ENCODE results near the gene LGI4. TPM values are rescaled to one million over a fixed set of nuclear protein-coding genes. Genes with fewer than 3 reads are reported as not detected.

LGI4 gene
- total and polyA plus RNA-seq, 4 donors = 0.18 to 1.5 (median 1.1) TPM

DNA sequence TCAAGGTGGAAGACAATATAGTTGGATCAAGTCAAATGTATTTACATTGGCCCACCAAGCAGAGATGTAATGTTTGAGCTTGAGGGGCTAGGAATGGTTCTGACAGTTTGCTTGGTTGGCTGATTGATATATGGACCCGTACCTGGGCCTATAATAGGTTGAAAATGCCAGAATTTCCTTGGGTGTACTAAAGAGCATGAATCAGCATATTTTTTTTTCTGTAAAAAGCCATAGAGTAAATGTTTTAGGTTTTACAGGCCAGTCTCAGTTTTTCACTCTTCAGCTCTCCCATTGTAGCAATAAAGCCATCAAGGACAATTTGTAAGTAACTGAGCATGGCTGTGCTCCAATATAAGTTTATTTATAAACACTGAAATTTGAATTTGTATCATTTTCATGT is 46.5 kb upstream of the LGI4 start:
- 95% methylated on average over 1 of the region's 1 CpG for WGBS
- H3K27me3 ChIP-seq (ENCODE audit: control insufficient read depth in 4 of 4, insufficient read depth in 4 of 4, low read length in 3 of 4) = no peaks in the 10 kb centered on the region

DNA sequence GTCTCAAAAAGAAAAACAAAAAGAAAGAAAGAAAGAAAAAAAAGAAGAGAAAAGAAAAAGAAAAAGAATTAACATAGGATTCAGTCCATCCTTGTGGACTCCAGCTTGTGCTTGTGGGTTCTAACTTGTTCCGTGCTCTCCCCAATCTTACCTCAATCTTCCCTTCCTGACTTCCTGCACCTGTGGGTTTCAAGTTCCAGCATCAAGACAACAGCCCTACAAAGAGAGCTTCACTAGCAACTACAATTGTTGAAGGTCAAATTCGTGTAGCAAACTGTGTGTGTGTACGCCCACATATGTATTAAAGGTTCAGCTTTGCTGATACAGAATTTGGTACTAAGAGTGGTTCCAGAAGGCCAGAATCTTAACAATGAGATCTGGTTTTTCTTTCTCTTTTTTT is 45.0 kb upstream of the LGI4 start:
- Histone ChIP-seq H3K36me3 (ENCODE audit: control insufficient read depth in 4 of 4, insufficient read depth in 3 of 4, low read depth in 1 of 4, low read length in 3 of 4) (no peaks in the 10 kb centered on the region), H3K9me3 (ENCODE audit: control insufficient read depth in 4 of 4, low read length in 3 of 4) (no peaks in the 10 kb centered on the region), H3K4me1 (ENCODE audit: control insufficient read depth in 4 of 4, insufficient read depth in 4 of 4, low read length in 3 of 4) (no peaks in the 10 kb centered on the region), H3K4me3 (ENCODE audit: low read depth in 1 of 3, low read length in 3 of 3) (no peak overlapping the region), H3K27me3 (ENCODE audit: control insufficient read depth in 4 of 4, insufficient read depth in 4 of 4, low read length in 3 of 4) (no peaks in the 10 kb centered on the region), H3K9ac (ENCODE audit: low read depth in 1 of 2, low read length in 2 of 2) (no peak overlapping the region), H3K27ac (ENCODE audit: low read depth in 1 of 2, low read length in 2 of 2) (no peak overlapping the region)
- no peak for TF ChIP-seq YY1 (IDR thresholded peaks at IDR 0.05)
- no peak for DNase-seq (ENCODE audit: low spot score)
- 84% methylated on average over 3 of the region's 3 CpGs for WGBS

More for the DNA sequence above, 46.5 kb upstream of the LGI4 start:
- H3K27ac ChIP-seq (ENCODE audit: low read depth in 1 of 2, low read length in 2 of 2) = no peak overlapping the region
- no peak overlapping the region for H3K9ac ChIP-seq (ENCODE audit: low read depth in 1 of 2, low read length in 2 of 2)
- H3K4me3 ChIP-seq (ENCODE audit: low read depth in 1 of 3, low read length in 3 of 3) = no peak overlapping the region
- TF ChIP-seq HNF4A (conservative IDR thresholded peaks at IDR 0.05) = no peak
- no peak for TF ChIP-seq JUND (IDR thresholded peaks at IDR 0.05)
- TF ChIP-seq, protein P1, sequence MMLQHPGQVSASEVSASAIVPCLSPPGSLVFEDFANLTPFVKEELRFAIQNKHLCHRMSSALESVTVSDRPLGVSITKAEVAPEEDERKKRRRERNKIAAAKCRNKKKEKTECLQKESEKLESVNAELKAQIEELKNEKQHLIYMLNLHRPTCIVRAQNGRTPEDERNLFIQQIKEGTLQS (IDR thresholded peaks at IDR 0.05) = no peak
- TF ChIP-seq YY1 (IDR thresholded peaks at IDR 0.05) = no peak
- TF ChIP-seq GABPA (IDR thresholded peaks at IDR 0.05 in 1 of 2, conservative IDR thresholded peaks at IDR 0.05 in 1 of 2) = no peak
- TF ChIP-seq, protein P2, sequence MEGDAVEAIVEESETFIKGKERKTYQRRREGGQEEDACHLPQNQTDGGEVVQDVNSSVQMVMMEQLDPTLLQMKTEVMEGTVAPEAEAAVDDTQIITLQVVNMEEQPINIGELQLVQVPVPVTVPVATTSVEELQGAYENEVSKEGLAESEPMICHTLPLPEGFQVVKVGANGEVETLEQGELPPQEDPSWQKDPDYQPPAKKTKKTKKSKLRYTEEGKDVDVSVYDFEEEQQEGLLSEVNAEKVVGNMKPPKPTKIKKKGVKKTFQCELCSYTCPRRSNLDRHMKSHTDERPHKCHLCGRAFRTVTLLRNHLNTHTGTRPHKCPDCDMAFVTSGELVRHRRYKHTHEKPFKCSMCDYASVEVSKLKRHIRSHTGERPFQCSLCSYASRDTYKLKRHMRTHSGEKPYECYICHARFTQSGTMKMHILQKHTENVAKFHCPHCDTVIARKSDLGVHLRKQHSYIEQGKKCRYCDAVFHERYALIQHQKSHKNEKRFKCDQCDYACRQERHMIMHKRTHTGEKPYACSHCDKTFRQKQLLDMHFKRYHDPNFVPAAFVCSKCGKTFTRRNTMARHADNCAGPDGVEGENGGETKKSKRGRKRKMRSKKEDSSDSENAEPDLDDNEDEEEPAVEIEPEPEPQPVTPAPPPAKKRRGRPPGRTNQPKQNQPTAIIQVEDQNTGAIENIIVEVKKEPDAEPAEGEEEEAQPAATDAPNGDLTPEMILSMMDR (IDR thresholded peaks at IDR 0.05; ENCODE audit: low read depth, low read length, missing input control) = no peak
- no peak for TF ChIP-seq TAF1 (conservative IDR thresholded peaks at IDR 0.05)
- TF ChIP-seq, protein P3, sequence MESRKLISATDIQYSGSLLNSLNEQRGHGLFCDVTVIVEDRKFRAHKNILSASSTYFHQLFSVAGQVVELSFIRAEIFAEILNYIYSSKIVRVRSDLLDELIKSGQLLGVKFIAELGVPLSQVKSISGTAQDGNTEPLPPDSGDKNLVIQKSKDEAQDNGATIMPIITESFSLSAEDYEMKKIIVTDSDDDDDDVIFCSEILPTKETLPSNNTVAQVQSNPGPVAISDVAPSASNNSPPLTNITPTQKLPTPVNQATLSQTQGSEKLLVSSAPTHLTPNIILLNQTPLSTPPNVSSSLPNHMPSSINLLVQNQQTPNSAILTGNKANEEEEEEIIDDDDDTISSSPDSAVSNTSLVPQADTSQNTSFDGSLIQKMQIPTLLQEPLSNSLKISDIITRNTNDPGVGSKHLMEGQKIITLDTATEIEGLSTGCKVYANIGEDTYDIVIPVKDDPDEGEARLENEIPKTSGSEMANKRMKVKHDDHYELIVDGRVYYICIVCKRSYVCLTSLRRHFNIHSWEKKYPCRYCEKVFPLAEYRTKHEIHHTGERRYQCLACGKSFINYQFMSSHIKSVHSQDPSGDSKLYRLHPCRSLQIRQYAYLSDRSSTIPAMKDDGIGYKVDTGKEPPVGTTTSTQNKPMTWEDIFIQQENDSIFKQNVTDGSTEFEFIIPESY (IDR thresholded peaks at IDR 0.05) = no peak
- no peak for TF ChIP-seq HNF4G (IDR thresholded peaks at IDR 0.05)
- TF ChIP-seq NR2F2 (IDR thresholded peaks at IDR 0.05) = no peak
- no peak for TF ChIP-seq RXRA (IDR thresholded peaks at IDR 0.05)
- TF ChIP-seq FOXA1 (IDR thresholded peaks at IDR 0.05) = no peak
- no peak for TF ChIP-seq FOXA2 (IDR thresholded peaks at IDR 0.05)
- TF ChIP-seq, protein P4, sequence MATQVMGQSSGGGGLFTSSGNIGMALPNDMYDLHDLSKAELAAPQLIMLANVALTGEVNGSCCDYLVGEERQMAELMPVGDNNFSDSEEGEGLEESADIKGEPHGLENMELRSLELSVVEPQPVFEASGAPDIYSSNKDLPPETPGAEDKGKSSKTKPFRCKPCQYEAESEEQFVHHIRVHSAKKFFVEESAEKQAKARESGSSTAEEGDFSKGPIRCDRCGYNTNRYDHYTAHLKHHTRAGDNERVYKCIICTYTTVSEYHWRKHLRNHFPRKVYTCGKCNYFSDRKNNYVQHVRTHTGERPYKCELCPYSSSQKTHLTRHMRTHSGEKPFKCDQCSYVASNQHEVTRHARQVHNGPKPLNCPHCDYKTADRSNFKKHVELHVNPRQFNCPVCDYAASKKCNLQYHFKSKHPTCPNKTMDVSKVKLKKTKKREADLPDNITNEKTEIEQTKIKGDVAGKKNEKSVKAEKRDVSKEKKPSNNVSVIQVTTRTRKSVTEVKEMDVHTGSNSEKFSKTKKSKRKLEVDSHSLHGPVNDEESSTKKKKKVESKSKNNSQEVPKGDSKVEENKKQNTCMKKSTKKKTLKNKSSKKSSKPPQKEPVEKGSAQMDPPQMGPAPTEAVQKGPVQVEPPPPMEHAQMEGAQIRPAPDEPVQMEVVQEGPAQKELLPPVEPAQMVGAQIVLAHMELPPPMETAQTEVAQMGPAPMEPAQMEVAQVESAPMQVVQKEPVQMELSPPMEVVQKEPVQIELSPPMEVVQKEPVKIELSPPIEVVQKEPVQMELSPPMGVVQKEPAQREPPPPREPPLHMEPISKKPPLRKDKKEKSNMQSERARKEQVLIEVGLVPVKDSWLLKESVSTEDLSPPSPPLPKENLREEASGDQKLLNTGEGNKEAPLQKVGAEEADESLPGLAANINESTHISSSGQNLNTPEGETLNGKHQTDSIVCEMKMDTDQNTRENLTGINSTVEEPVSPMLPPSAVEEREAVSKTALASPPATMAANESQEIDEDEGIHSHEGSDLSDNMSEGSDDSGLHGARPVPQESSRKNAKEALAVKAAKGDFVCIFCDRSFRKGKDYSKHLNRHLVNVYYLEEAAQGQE (IDR thresholded peaks at IDR 0.05) = no peak
- no peaks in the 10 kb centered on the region for H3K9me3 ChIP-seq (ENCODE audit: control insufficient read depth in 4 of 4, low read length in 3 of 4)
- no peaks in the 10 kb centered on the region for H3K36me3 ChIP-seq (ENCODE audit: control insufficient read depth in 4 of 4, insufficient read depth in 3 of 4, low read depth in 1 of 4, low read length in 3 of 4)
- no peak for DNase-seq (ENCODE audit: low spot score)
- H3K4me1 ChIP-seq (ENCODE audit: control insufficient read depth in 4 of 4, insufficient read depth in 4 of 4, low read length in 3 of 4) = no peaks in the 10 kb centered on the region
